ENCODE data around the gene SLC18A3. TPM values are rescaled to one million over a fixed set of nuclear protein-coding genes. Genes with fewer than 3 reads are reported as not detected.

SLC18A3 gene
- total RNA-seq, 1 experiment from 2014 or later, result 0.13 TPM

GRCh38 chr10:49609283-49610113 is 612 bp upstream of the SLC18A3 start:
- Mint-ChIP-seq H3K4me3 (peak overlapping the region; percentile 70), H3K27ac (no peak overlapping the region), H3K9me3 (no peaks in the 10 kb centered on the region), H3K36me3 (peaks cover 6% of the 10 kb centered on the region; the same call in 1 of the 2 replicates), H3K4me1 (peaks cover 43% of the 10 kb centered on the region), H3K27me3 (ENCODE audit: low read depth) (peaks cover 98% of the 10 kb centered on the region)
- TF ChIP-seq SP1 (CRISPR knock-in tag; conservative IDR thresholded peaks at IDR 0.05), result 0 out of 2 replicates have a peak, but pooled peaks have one; percentile 12
- TF ChIP-seq HMGXB4 (CRISPR knock-in tag; IDR thresholded peaks at IDR 0.05), result no peak
- CTCF ChIA-PET, result interaction anchor here (1.1 to 3.3 kb wide), 4 partner anchors 10 to 616 kb away, joined by 3 to 14 read pairs (median 4); no protein-coding TSS in a partner anchor
- DNase-seq (ENCODE audit: low spot score) (peak; percentile 68), ATAC-seq (peak; percentile 32)
- POLR2A ChIA-PET, result no interaction called here

GRCh38 chr10:49610458-49611165 is 502 bp downstream of the SLC18A3 start:
- DNase-seq (ENCODE audit: low spot score), result peak; percentile 38
- no peak for ATAC-seq
- POLR2A ChIA-PET, result interaction anchor here (0.6 kb wide), 1 partner anchor 152 kb away, joined by 3 read pairs; no protein-coding TSS in a partner anchor
- Mint-ChIP-seq H3K36me3 (peaks cover 6% of the 10 kb centered on the region; the same call in 1 of the 2 replicates), H3K4me1 (peaks cover 46% of the 10 kb centered on the region), H3K4me3 (peak overlapping the region; percentile 52), H3K27me3 (ENCODE audit: low read depth) (peaks cover 98% of the 10 kb centered on the region), H3K27ac (no peak overlapping the region), H3K9me3 (no peaks in the 10 kb centered on the region)
- CTCF ChIA-PET, result interaction anchor here (1.1 to 3.3 kb wide), 7 partner anchors 9 to 615 kb away, joined by 3 to 14 read pairs (median 5); no protein-coding TSS in a partner anchor
- TF ChIP-seq NFE2L1 (CRISPR knock-in tag; IDR thresholded peaks at IDR 0.05), result 0 out of 2 replicates have a peak, but pooled peaks have one; percentile 11
- TF ChIP-seq GABPB1 (CRISPR knock-in tag; IDR thresholded peaks at IDR 0.05), result no peak
- no peak for TF ChIP-seq NR2C2 (CRISPR knock-in tag; IDR thresholded peaks at IDR 0.05)
- no peak for TF ChIP-seq CDX4 (CRISPR knock-in tag; IDR thresholded peaks at IDR 0.05; ENCODE audit: borderline replicate concordance)
- TF ChIP-seq ESRRA (CRISPR knock-in tag; IDR thresholded peaks at IDR 0.05; ENCODE audit: borderline replicate concordance), result peak; percentile 57; the same call in 1 of the 2 replicates
- TF ChIP-seq KAT7 (CRISPR knock-in tag; IDR thresholded peaks at IDR 0.05; ENCODE audit: borderline replicate concordance), result peak; percentile 35; the same call in 1 of the 2 replicates
- TF ChIP-seq FOXP1 (CRISPR knock-in tag; IDR thresholded peaks at IDR 0.05; ENCODE audit: borderline replicate concordance), result no peak

GRCh38 chr10:49611166-49611815 is 1.2 kb downstream of the SLC18A3 start:
- Mint-ChIP-seq H3K27ac (no peak overlapping the region), H3K4me3 (peak overlapping the region; percentile 52)
- no peak for TF ChIP-seq NFYB (CRISPR knock-in tag; conservative IDR thresholded peaks at IDR 0.05; ENCODE audit: low read depth)
- no peak for TF ChIP-seq E2F1 (CRISPR knock-in tag; IDR thresholded peaks at IDR 0.05)
- no peak for TF ChIP-seq ZNF425 (CRISPR knock-in tag; conservative IDR thresholded peaks at IDR 0.05)
- no peak for TF ChIP-seq ZNF232 (CRISPR knock-in tag; IDR thresholded peaks at IDR 0.05)
- TF ChIP-seq ZNF138 (CRISPR knock-in tag; conservative IDR thresholded peaks at IDR 0.05), result no peak
- 0 out of 2 replicates have a peak, but pooled peaks have one; percentile 13 for TF ChIP-seq NR3C1 (CRISPR knock-in tag; conservative IDR thresholded peaks at IDR 0.05; ENCODE audit: low read depth)
- peak; percentile 10; the same call in 1 of the 2 replicates for TF ChIP-seq NFE2L1 (CRISPR knock-in tag; IDR thresholded peaks at IDR 0.05)
- no peak for TF ChIP-seq IRF2 (CRISPR knock-in tag; IDR thresholded peaks at IDR 0.05; ENCODE audit: borderline replicate concordance, low read depth)
- TF ChIP-seq TEAD4 (CRISPR knock-in tag; IDR thresholded peaks at IDR 0.05), result no peak
- TF ChIP-seq GRHL2 (CRISPR knock-in tag; IDR thresholded peaks at IDR 0.05; ENCODE audit: insufficient replicate concordance, severe bottlenecking), result no peak
- peak; percentile 24 for TF ChIP-seq FOXP4 (CRISPR knock-in tag; IDR thresholded peaks at IDR 0.05)
- TF ChIP-seq RORB (CRISPR knock-in tag; IDR thresholded peaks at IDR 0.05), result no peak

More at GRCh38 chr10:49611166-49611815, 1.2 kb downstream of the SLC18A3 start:
- Mint-ChIP-seq H3K36me3 (peaks cover 6% of the 10 kb centered on the region; the same call in 1 of the 2 replicates), H3K9me3 (no peaks in the 10 kb centered on the region), H3K4me1 (peaks cover 46% of the 10 kb centered on the region), H3K27me3 (ENCODE audit: low read depth) (peaks cover 98% of the 10 kb centered on the region)
- POLR2A ChIA-PET, result no interaction called here
- CTCF ChIA-PET, result interaction anchor here (1.1 to 3.3 kb wide), 5 partner anchors 18 to 204 kb away, joined by 3 to 14 read pairs (median 6); no protein-coding TSS in a partner anchor
- ATAC-seq (peak; percentile 2), DNase-seq (ENCODE audit: low spot score) (peak; percentile 74)

All from WTC11 (cell line).